Measurements from ENCODE around the gene TNFAIP8L3.

- TF ChIP-seq, protein P1, sequence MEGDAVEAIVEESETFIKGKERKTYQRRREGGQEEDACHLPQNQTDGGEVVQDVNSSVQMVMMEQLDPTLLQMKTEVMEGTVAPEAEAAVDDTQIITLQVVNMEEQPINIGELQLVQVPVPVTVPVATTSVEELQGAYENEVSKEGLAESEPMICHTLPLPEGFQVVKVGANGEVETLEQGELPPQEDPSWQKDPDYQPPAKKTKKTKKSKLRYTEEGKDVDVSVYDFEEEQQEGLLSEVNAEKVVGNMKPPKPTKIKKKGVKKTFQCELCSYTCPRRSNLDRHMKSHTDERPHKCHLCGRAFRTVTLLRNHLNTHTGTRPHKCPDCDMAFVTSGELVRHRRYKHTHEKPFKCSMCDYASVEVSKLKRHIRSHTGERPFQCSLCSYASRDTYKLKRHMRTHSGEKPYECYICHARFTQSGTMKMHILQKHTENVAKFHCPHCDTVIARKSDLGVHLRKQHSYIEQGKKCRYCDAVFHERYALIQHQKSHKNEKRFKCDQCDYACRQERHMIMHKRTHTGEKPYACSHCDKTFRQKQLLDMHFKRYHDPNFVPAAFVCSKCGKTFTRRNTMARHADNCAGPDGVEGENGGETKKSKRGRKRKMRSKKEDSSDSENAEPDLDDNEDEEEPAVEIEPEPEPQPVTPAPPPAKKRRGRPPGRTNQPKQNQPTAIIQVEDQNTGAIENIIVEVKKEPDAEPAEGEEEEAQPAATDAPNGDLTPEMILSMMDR (conservative IDR thresholded peaks at IDR 0.05): no peak
- TF ChIP-seq EZH2 (IDR thresholded peaks at IDR 0.05; ENCODE audit: low read depth): no peak
Measured at GRCh38 chr15:51065261-51065660, 29.4 kb downstream of the TNFAIP8L3 start.
